ENCODE data around the gene PMM2.

The PMM2 gene

GRCh38 chr16:8818504-8819270 lies 21.0 kb downstream of the PMM2 start:
- TF ChIP-seq POLR2AphosphoS5 (IDR thresholded peaks at IDR 0.05; ENCODE audit: low read depth, low read length), result no peak
- no peak for TF ChIP-seq REST (IDR thresholded peaks at IDR 0.05; ENCODE audit: insufficient read depth in 1 of 2, low read depth in 2 of 2, low read length in 2 of 2)
- no peak for TF ChIP-seq FOXP2 (optimal IDR thresholded peaks at IDR 0.05; ENCODE audit: borderline replicate concordance, extremely low read depth, extremely low read length, insufficient read depth)
- no peak for TF ChIP-seq TAF1 (IDR thresholded peaks at IDR 0.05; ENCODE audit: borderline replicate concordance, insufficient read depth, low read length)
- no peak for TF ChIP-seq SIN3A (IDR thresholded peaks at IDR 0.05; ENCODE audit: borderline replicate concordance, insufficient read depth, low read length)

GRCh38 chr16:8819411-8820034 lies 21.9 kb downstream of the PMM2 start:
- TF ChIP-seq FOXP2 (optimal IDR thresholded peaks at IDR 0.05; ENCODE audit: borderline replicate concordance, extremely low read depth, extremely low read length, insufficient read depth), result no peak
- TF ChIP-seq POLR2AphosphoS5 (IDR thresholded peaks at IDR 0.05; ENCODE audit: low read depth, low read length), result no peak
- TF ChIP-seq TAF1 (IDR thresholded peaks at IDR 0.05; ENCODE audit: borderline replicate concordance, insufficient read depth, low read length), result no peak
- TF ChIP-seq REST (IDR thresholded peaks at IDR 0.05; ENCODE audit: insufficient read depth in 1 of 2, low read depth in 2 of 2, low read length in 2 of 2), result no peak
- TF ChIP-seq SIN3A (IDR thresholded peaks at IDR 0.05; ENCODE audit: borderline replicate concordance, insufficient read depth, low read length), result no peak

GRCh38 chr16:8822403-8822802 lies 24.8 kb downstream of the PMM2 start:
- TF ChIP-seq TAF1 (IDR thresholded peaks at IDR 0.05; ENCODE audit: borderline replicate concordance, insufficient read depth, low read length) (no peak), POLR2AphosphoS5 (IDR thresholded peaks at IDR 0.05; ENCODE audit: low read depth, low read length) (no peak), REST (IDR thresholded peaks at IDR 0.05; ENCODE audit: insufficient read depth in 1 of 2, low read depth in 2 of 2, low read length in 2 of 2) (no peak), FOXP2 (optimal IDR thresholded peaks at IDR 0.05; ENCODE audit: borderline replicate concordance, extremely low read depth, extremely low read length, insufficient read depth) (no peak), SIN3A (IDR thresholded peaks at IDR 0.05; ENCODE audit: borderline replicate concordance, insufficient read depth, low read length) (no peak)

- TF ChIP-seq TAF1 (IDR thresholded peaks at IDR 0.05; ENCODE audit: borderline replicate concordance, insufficient read depth, low read length), result no peak
Observed at GRCh38 chr16:8826278-8826879, 28.7 kb downstream of the PMM2 start.

- no peak for TF ChIP-seq POLR2AphosphoS5 (IDR thresholded peaks at IDR 0.05; ENCODE audit: low read depth, low read length)
- no peak for TF ChIP-seq TAF1 (IDR thresholded peaks at IDR 0.05; ENCODE audit: borderline replicate concordance, insufficient read depth, low read length)
- TF ChIP-seq REST (IDR thresholded peaks at IDR 0.05; ENCODE audit: insufficient read depth in 1 of 2, low read depth in 2 of 2, low read length in 2 of 2), result no peak
- TF ChIP-seq SIN3A (IDR thresholded peaks at IDR 0.05; ENCODE audit: borderline replicate concordance, insufficient read depth, low read length), result no peak
- no peak for TF ChIP-seq FOXP2 (optimal IDR thresholded peaks at IDR 0.05; ENCODE audit: borderline replicate concordance, extremely low read depth, extremely low read length, insufficient read depth)
Observed at GRCh38 chr16:8828541-8829165, 31.0 kb downstream of the PMM2 start.

Data from PFSK-1 (cell line).